Hepatocyte (in vitro differentiated cells): ENCODE data around the gene NRG3. TPM values are rescaled to one million over a fixed set of nuclear protein-coding genes. Genes with fewer than 3 reads are reported as not detected.

Experiments used
- DNase-seq: peaks from one replicate; pipeline ENCODE4 v3.0.0-alpha.2; 2016; ENCODE audit warnings: low spot score
- H2AFZ ChIP-seq: fragments of 200-600 bp; sonication (generic); 2 replicates; pipeline ENCODE4 v1.6.0; 2016; ENCODE audit warnings: antibody characterized with exemption, mild to moderate bottlenecking
- H3K27ac ChIP-seq: fragments of 200-600 bp; sonication (generic); 2 replicates; pipeline ENCODE4 v1.5.1; 2016; ENCODE audit warnings: mild to moderate bottlenecking
- H3K27me3 ChIP-seq: fragments of 200-600 bp; sonication (generic); 2 replicates; pipeline ENCODE4 v1.6.1; 2016
- H3K36me3 ChIP-seq: fragments of 200-600 bp; sonication (generic); replicated peaks from 2 replicates; pipeline ENCODE4 v1.5.1; 2016; ENCODE audit warnings: low read depth; ENCODE audit not compliant: insufficient read depth
- H3K4me1 ChIP-seq: fragments of 200-600 bp; sonication (generic); 2 replicates; pipeline ENCODE4 v1.5.1; 2016; ENCODE audit warnings: mild to moderate bottlenecking, moderate library complexity; ENCODE audit not compliant: insufficient read depth
- H3K4me2 ChIP-seq: fragments of 200-600 bp; sonication (generic); 2 replicates; pipeline ENCODE4 v1.6.0; 2016
- H3K4me3 ChIP-seq: fragments of 200-600 bp; sonication (generic); 2 replicates; pipeline ENCODE4 v1.5.1; 2016; ENCODE audit warnings: mild to moderate bottlenecking
- H3K79me2 ChIP-seq: fragments of 200-600 bp; sonication (generic); 2 replicates; pipeline ENCODE4 v1.6.0; 2017; ENCODE audit warnings: mild to moderate bottlenecking
- H3K9me2 ChIP-seq: fragments of 200-600 bp; sonication (generic); replicated peaks from 2 replicates; pipeline ENCODE4 v1.6.0; 2017; ENCODE audit warnings: mild to moderate bottlenecking; ENCODE audit not compliant: insufficient read depth
- H3K9me3 ChIP-seq: fragments of 200-600 bp; sonication (generic); 2 replicates; pipeline ENCODE4 v1.5.1; 2016; ENCODE audit warnings: low read depth, mild to moderate bottlenecking
- H4K20me1 ChIP-seq: fragments of 200-600 bp; sonication (generic); 2 replicates; pipeline ENCODE4 v1.6.0; 2016; ENCODE audit warnings: mild to moderate bottlenecking; ENCODE audit not compliant: insufficient read depth, poor library complexity, severe bottlenecking
- EZH2 ChIP-seq: fragments of 200-600 bp; sonication (generic); IDR thresholded peaks from 2 replicates; pipeline ENCODE4 v1.6.1; 2016; ENCODE audit warnings: antibody characterized with exemption, mild to moderate bottlenecking, borderline replicate concordance
- EZH2phosphoT487 ChIP-seq: fragments of 200-600 bp; sonication (generic); IDR thresholded peaks from one replicate; pipeline ENCODE4 v1.6.1; 2018; ENCODE audit warnings: antibody characterized with exemption, mild to moderate bottlenecking, low read depth, moderate library complexity; ENCODE audit not compliant: unreplicated experiment, severe bottlenecking
- WGBS: methylation state at CpG from one replicate; pipeline ENCODE4 v1.1.6; 2016; ENCODE audit warnings: low lambda C conversion rate; ENCODE audit errors: missing lambda C conversion rate; 5-methylcytosine and 5-hydroxymethylcytosine counted together
- polyA plus RNA-seq: library from polyadenylated mRNA; unstranded; fragments of >200 nt; fragmentation: Nextera tagmentation; extraction: Ambion mirVana; gene quantifications from 2 replicates; pipeline ENCODE4 v1.2.1, GENCODE V29; 2016
- total RNA-seq: library from RNA; depleted of rRNA; stranded (reverse); fragments of >200 nt; gene quantifications from 2 replicates; pipeline ENCODE4 v1.2.3, GENCODE V29; 2014
- TF ChIP-seq, protein P1 (sequence below): fragments of 200-600 bp; sonication (generic); IDR thresholded peaks from 2 replicates; pipeline ENCODE4 v1.5.1; 2016; ENCODE audit warnings: antibody characterized with exemption, mild to moderate bottlenecking; ENCODE audit not compliant: poor library complexity

NRG3 gene
- total and polyA plus RNA-seq, 2 experiments from 2014 or later: 0.57 to 2.0 TPM

- H3K79me2 ChIP-seq: no peaks in the 10 kb centered on the region
- H3K9me2 ChIP-seq: no peaks in the 10 kb centered on the region
- 80% methylated on average over 2 of the region's 2 CpGs for WGBS
- H4K20me1 ChIP-seq: no peaks in the 10 kb centered on the region
- H2AFZ ChIP-seq: no peak overlapping the region
- no peaks in the 10 kb centered on the region for H3K27me3 ChIP-seq
- DNase-seq: no peak
- H3K4me3 ChIP-seq: no peak overlapping the region
- no peak overlapping the region for H3K4me2 ChIP-seq
- no peaks in the 10 kb centered on the region for H3K36me3 ChIP-seq
- TF ChIP-seq, protein P1, sequence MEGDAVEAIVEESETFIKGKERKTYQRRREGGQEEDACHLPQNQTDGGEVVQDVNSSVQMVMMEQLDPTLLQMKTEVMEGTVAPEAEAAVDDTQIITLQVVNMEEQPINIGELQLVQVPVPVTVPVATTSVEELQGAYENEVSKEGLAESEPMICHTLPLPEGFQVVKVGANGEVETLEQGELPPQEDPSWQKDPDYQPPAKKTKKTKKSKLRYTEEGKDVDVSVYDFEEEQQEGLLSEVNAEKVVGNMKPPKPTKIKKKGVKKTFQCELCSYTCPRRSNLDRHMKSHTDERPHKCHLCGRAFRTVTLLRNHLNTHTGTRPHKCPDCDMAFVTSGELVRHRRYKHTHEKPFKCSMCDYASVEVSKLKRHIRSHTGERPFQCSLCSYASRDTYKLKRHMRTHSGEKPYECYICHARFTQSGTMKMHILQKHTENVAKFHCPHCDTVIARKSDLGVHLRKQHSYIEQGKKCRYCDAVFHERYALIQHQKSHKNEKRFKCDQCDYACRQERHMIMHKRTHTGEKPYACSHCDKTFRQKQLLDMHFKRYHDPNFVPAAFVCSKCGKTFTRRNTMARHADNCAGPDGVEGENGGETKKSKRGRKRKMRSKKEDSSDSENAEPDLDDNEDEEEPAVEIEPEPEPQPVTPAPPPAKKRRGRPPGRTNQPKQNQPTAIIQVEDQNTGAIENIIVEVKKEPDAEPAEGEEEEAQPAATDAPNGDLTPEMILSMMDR: no peak
- no peak for TF ChIP-seq EZH2
- H3K4me1 ChIP-seq: no peaks in the 10 kb centered on the region
- no peaks in the 10 kb centered on the region for H3K9me3 ChIP-seq
- no peak overlapping the region for H3K27ac ChIP-seq
Observed at GRCh38 chr10:82208726-82209125, 333.7 kb downstream of the NRG3 start.

GRCh38 chr10:82210331-82210730 lies 335.3 kb downstream of the NRG3 start:
- 96% methylated on average over 2 of the region's 2 CpGs for WGBS
- TF ChIP-seq EZH2phosphoT487 (no peak), EZH2 (no peak)
- TF ChIP-seq, protein P1: no peak
- H3K9me3 ChIP-seq: no peaks in the 10 kb centered on the region
- H2AFZ ChIP-seq: no peak overlapping the region
- no peak overlapping the region for H3K27ac ChIP-seq
- no peaks in the 10 kb centered on the region for H3K9me2 ChIP-seq
- no peaks in the 10 kb centered on the region for H3K27me3 ChIP-seq
- no peaks in the 10 kb centered on the region for H4K20me1 ChIP-seq
- no peaks in the 10 kb centered on the region for H3K4me1 ChIP-seq
- H3K36me3 ChIP-seq: no peaks in the 10 kb centered on the region
- no peak for DNase-seq
- H3K4me3 ChIP-seq: no peak overlapping the region
- H3K4me2 ChIP-seq: no peak overlapping the region
- no peaks in the 10 kb centered on the region for H3K79me2 ChIP-seq

GRCh38 chr10:82211346-82211745 lies 336.4 kb downstream of the NRG3 start:
- Histone ChIP-seq H3K27ac (no peak overlapping the region), H2AFZ (no peak overlapping the region), H3K4me2 (peak overlapping the region; percentile 1), H3K36me3 (no peaks in the 10 kb centered on the region), H3K4me3 (no peak overlapping the region), H3K4me1 (no peaks in the 10 kb centered on the region), H4K20me1 (no peaks in the 10 kb centered on the region), H3K27me3 (no peaks in the 10 kb centered on the region), H3K9me3 (no peaks in the 10 kb centered on the region), H3K9me2 (no peaks in the 10 kb centered on the region), H3K79me2 (no peaks in the 10 kb centered on the region)
- WGBS: 22% methylated on average over 3 of the region's 3 CpGs
- no peak for DNase-seq
- TF ChIP-seq EZH2phosphoT487 (no peak), EZH2 (no peak)
- TF ChIP-seq, protein P1: no peak

DNA sequence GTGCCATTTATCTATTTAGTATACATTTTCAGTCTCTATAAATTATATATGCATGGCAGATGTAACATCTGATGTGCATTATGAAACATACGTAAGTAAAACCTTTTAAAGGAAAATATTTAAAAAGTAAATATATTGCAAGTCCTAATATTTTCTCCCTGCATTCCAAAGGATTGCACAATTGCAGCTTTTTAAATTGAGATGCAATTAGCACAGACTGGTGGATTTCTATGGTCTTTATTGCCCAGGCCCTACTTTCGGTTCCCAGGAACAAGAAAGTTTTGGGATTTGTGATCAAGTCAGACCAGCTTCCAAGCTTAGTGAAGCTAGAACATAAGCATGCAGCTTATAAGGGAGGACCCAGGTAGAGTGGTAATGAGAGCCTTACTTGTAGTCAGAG lies 337.8 kb downstream of the NRG3 start:
- Histone ChIP-seq H3K79me2 (no peaks in the 10 kb centered on the region), H3K9me2 (no peaks in the 10 kb centered on the region), H3K9me3 (no peaks in the 10 kb centered on the region), H4K20me1 (no peaks in the 10 kb centered on the region), H3K27ac (no peak overlapping the region), H3K4me3 (no peak overlapping the region), H3K36me3 (no peaks in the 10 kb centered on the region), H3K4me1 (no peaks in the 10 kb centered on the region), H3K4me2 (no peak overlapping the region), H3K27me3 (no peaks in the 10 kb centered on the region), H2AFZ (no peak overlapping the region)
- 50% methylated on average over 2 of the region's 2 CpGs for WGBS
- TF ChIP-seq, protein P1: no peak
- TF ChIP-seq EZH2 (no peak), EZH2phosphoT487 (no peak)
- no peak for DNase-seq
